HG03066 (cell line): ENCODE data around the gene MED27.

Experiments used
- ATAC-seq: cut with Tn5 transposase; IDR thresholded peaks from one replicate; pipeline ENCODE4 v1.9.1; 2021; ENCODE audit warnings: low read depth; ENCODE audit not compliant: unreplicated experiment

MED27 gene

DNA sequence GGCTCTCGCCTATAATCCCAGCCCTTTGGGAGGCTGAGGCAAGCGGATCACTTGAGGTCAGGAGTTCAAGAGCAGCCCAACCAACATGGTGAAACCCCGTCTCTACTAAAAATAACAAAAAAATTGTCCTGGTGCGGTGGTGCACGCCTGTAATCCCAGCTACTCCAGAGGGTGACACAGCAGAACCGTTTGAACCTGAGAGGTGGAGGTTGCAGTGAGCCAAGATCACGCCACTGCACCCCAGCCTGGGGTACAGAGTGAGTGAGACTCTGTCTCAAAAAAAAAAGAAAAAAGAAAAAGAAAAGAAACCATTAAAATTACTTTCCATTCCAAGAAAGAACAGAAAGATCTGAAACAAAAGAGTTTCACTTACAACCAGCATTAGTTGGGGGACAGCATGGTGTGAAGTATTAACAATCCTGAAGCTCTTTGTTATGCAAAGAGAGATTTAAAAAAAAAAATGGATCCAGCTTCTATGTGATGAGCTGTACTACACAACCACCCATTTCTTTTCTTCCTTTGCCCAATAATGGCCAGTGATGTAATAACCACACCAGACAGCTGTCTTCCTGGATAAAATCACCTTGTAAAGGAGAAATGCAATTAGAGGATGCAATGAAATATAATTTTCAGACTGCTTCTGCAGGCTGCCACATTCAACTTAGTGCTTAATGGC, 76.9 kb downstream of the MED27 start:
- ATAC-seq: no peak

DNA sequence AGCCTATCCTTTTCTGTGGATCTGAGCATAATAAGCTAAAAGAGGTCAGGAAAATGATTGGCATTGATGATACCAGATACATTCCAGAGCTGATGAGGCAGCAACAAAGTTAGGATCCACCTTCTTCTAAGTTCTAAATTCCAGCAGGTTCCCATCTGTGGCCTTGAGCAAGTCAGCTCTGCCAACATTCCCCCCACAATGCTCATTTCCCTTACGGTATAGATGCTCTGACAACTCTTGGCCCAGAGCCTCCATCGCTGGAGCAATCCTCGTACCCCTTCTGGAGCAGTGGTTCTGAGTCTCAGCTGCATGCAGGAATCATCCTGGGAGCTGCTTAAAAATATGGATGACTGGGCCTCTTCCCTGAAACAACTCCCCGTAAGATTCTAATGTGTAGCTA, 78.1 kb downstream of the MED27 start:
- ATAC-seq: no peak

DNA sequence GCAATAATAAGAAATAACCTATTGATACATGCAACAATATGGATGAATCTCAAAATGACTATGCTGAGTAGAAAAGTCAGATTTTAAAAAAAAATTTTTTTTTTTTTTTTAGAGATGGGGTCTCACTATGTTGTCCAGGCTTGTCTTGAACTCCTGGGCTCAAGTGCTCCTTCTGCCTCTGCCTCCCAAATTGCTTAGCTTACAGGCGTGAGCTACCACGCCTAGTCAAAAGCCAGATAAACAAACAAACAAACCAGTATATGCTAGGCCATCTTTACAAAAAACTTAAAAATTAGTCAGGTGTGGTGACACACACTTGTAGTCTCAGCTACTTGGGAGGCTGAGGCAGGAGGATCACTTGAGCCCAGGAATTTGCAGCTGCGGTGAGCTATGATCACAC, 79.0 kb downstream of the MED27 start:
- ATAC-seq: no peak

DNA sequence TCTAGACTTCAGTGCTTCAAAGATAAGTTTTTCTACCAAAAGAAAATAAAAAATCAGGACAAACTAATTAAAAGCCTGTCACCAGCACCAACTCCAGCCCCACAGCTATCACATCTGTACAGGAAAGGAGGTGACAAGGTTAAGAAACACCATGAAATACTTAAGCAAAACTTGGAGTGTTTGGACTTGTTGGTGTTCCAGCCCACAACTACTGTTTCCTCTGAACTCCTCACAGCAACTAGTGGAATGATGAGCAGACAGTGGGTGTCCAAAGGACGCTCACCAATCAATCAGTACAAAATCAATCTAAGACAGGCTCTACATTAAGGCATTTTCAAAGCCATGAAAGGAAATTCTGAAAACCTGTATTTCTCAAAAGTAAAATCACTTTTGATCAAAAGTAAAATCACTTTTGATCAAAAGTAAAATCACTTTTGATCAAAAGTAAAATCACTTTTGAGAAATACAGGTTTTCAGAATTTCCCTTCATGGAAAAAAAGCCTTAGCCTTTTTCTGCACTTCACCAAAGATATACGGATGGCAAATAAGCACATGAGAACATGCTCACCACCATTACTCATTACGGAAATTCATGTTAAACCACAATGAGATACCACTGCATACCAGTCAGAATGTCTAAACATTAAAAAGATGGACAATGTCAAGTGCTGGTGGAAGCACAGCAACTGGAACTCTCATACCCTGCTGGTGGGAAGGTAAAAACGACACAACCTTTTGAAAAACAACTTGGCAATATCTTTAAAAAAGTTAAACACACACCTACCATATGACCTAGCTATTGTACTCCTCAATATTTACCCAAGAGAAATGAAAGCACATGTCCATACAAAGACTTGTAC, 79.7 kb downstream of the MED27 start:
- ATAC-seq: no peak

DNA sequence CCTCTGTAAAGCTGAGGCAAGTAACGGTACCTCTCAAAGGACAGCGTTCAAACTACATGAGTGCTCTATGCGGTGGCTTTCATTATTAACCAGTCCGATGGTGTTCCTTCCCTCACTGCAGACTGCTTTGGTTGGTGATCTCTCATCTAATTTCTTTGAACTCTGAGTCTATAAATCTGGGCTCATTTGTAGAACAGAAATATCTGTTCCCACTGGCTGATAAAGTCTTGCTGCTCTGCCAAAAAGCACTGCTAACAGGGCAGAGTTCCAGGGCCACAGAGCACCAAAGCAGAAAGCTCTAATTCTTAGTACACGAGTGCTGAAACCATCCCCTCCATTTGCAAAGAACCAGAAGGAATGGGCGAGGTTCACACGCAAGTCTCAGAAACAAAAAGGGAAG, 81.9 kb downstream of the MED27 start:
- ATAC-seq: no peak

DNA sequence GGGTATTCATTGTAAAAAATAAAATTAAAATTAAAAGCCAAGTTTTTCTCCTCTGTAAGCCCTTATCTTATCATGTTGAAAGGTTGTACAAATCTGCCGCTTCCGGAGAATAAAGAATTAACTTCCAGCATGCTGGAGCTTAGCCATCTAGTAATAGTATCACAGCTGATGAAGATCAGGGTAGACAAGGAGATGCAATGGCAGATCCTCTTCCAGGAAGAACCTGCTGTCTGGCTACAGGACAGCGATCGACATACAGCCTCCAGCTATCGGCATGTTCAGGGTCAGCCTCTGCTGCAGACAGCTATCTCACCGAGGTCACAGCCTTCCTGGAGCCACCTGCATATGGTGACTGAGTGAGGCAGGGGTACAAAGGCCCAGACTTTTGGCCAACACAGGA, 82.6 kb downstream of the MED27 start:
- ATAC-seq: no peak

DNA sequence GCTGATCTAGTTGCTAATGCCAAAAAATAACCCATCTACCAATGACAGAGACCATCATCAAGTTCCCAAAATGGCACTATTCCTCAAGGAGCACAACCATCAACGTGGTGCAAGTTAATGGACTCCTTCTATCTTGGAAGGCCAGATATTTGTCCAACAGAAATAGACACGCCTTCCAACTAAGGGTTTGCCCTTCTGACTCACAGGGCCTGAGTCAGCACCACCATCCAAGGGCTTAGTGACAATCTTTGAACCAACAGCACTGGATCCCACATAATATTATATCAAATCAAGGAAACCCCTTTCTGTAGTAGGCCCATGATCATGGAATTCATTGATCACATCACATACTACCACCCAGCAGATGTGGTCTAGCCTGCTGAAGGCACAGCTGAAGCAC, 84.3 kb downstream of the MED27 start:
- no peak for ATAC-seq

DNA sequence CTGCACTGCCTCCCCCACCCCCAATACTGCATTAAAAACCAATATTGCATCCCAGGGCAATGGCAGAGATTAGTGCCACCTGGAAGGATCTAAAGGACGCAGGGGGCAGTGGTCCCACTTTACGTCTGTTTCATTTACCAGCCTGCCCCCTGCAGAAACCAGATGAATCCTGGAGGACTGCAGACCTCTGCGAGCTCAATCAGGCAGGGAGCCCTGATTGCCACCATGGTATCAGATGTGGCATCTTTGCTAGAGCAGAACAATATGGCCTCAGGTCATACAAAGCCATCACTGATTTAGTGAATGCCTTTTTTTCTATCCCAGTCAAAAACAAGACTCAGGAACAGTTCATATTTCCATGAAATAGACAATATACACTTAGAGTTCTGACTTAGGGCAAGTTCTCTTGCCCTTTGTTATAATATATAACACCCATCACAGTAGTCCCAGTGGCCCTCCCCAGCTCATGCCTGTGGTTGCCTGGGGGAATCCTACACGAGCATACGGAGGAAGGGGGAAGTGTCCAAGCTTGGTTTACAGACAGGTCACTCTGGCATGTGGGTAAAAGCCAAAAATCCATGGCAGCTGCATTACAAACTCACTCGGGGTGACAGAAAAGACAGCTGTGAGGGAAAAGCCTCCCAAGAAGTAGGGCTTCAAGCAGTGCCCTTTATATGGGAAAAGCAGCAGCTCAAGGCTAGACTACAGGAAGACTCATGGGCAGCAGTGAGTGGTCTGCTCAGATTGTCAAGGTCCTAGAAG, 85.1 kb downstream of the MED27 start:
- no peak for ATAC-seq

DNA sequence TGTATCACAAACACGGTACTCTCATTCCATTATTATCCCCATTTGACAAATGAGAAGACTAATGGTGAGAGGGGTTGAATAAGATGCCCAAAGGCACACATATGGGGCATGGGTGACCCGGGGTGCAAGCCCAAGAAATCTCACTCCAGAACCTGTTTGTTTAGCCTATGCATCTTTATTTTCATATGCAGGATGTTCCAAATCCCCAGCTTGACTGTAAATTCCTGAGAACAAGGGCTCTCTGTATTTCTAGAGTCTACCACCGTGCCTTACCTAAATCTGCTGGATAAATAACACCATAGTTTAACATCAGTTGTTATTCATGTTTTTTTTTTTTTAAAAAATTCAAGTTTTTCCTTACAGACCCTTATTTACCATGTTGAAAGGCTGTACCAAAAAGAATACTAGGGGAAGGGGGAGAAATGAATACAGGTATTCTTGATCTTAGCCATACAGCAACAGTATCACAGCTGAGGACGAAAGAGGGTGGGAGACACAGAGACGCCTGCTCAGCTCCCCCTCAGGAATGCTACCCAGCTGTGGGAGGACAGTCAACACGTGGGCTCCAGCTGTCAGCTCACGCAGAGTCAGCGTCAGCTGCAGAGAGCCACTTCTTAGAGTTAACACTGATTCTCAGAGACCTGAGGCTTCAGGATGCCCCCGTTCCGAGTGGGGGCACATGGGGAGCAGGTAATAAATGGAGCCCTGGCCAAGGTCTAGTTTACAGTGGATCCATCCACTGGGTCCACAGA, 86.6 kb downstream of the MED27 start:
- no peak for ATAC-seq

DNA sequence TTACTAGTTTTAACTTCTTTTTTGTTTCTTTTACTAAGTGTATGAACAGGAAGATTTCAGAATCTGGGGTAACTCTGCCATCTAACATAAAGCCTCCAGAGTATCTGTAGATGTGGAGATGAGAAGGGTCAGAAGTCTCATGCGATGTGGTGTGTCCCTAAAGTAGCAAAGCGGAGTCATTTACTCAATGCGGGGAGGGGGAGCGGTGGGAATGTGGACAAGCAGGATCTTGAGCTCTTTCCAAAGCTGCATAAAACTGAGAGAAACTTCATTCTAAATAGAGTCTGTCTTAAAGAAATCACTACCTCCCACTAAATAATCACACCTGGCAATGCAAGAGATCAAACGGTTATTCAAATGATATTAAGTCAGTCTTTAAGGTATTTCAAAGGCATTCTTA, 92.4 kb downstream of the MED27 start:
- ATAC-seq: no peak

DNA sequence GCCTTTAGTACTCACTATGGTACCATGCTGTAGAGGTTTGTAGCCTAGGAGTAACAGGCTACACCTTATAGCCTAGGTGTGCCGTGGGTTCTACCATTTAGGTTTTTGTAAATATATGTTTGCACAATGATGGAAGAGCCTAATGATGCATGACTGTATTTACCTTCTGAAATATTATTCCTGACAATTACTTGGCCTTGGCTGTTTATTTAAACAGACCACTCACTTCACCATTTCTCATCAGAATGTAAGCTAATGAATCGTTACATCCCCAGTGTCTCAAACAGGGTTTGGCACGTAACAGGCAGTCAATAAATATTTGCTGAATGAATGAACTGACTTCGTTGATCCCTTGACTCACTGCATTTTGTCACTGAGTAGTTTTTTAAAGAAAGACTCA, 93.1 kb downstream of the MED27 start:
- no peak for ATAC-seq

DNA sequence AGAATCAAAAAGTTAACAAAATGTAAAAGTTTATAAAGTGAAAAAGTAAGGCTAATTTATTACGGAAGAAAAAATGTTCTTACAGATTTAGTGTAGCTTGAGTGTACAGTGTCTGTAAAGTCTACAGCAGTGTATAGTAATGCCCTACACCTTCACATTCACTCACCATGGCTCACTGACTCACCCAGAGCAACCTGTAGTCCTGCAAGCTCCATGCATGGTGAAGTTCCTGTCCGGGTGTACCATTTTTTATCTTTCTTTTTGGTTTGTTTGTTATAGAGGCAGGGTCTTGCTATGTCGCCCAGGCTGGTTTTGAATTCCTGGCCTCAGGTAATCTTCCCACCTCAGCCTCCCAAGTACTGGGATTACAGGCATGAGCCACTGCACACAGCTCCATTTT, 93.6 kb downstream of the MED27 start:
- ATAC-seq: no peak

DNA sequence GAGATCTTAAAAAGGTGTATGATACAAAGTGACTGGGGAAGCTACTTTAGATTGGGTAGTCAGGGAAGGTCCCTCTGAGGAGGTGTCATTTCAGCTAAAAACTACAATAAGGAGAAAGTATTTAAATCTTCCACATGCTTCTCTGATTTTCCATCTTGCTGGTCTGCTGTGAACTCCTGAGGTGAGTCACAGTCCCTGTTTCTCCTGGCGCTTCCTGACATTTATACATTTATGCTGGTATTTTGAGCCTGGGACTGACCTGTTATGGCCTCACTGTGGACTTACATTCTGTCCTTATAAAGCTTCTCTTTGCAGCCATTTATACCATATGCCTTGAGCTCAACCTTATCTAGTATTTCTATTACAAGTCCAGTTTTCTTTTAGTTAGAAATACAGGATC, 95.1 kb downstream of the MED27 start:
- ATAC-seq: no peak

DNA sequence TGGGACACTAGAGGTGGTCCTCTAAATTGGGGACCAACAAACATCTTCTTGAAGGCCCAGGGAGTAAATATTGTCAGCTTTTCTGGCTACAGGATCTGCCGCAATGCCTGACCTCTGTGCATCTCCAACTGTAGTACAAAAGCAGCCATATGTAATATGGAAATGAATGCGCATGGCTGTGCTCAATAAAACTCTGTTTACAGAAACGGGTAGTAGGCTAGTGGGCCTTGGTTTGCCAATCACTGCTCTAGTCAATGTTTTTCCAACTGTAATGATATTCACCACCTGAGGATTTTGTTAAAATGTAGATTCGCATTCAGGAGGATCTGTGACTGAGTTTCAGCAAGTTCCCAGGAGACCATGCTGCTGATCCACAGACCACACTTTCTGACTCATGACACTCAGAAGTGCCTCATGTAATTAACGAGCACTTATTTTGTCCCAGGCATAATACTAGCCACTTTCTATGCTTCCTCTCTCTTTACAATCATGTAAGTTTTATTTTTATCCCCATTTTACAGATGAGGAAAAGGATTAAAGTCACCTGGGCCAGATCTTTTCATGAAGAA, 96.9 kb downstream of the MED27 start:
- no peak for ATAC-seq

DNA sequence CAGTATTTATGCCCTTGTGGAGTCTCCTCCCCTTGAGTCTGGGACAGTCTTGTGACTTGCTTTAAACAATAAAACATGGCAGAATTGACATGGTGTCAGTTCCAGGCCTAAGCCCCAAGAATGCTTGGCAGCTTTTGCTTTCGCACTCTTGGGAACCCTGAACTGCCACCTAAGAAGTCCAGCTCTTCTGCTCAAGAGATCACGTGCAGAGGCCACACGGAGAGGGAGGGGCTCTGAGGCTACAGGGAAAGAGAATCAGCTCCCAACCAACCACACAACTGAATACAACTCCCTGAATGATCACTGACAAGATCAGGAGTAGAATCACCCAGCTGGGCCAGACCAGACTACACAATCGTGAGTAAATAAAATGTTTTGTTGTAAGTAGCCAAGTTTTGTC, 97.6 kb downstream of the MED27 start:
- no peak for ATAC-seq

DNA sequence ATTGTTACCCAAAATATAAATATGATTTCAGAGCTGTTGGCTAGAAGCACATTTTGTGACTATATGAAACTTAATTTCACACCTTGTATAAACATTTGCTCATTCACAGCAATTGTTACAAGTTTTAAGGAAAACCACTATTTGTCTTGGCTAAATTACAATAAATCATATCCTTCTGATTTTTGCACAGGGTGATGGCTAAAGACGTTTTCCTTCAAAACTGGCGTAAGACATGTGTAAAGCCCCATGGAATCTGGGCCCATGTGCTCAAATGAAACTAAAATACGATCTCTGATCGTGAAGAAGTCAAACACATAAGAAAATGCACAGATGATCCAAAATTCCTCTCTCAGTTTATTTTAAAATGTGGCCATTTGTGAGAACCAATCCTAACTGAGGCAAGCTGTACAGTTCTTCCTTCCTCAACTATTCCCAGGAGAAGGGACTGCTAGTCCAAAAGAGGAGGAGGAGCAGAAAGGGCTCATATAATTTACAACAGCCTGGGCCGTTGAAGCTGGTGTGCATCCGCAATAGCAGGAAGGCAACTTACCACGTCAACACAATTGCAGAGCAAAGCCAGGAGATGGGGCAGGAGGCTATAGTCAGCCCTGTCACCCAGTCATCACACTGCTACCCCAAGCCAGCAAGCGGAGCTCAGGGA, 98.4 kb downstream of the MED27 start:
- no peak for ATAC-seq

DNA sequence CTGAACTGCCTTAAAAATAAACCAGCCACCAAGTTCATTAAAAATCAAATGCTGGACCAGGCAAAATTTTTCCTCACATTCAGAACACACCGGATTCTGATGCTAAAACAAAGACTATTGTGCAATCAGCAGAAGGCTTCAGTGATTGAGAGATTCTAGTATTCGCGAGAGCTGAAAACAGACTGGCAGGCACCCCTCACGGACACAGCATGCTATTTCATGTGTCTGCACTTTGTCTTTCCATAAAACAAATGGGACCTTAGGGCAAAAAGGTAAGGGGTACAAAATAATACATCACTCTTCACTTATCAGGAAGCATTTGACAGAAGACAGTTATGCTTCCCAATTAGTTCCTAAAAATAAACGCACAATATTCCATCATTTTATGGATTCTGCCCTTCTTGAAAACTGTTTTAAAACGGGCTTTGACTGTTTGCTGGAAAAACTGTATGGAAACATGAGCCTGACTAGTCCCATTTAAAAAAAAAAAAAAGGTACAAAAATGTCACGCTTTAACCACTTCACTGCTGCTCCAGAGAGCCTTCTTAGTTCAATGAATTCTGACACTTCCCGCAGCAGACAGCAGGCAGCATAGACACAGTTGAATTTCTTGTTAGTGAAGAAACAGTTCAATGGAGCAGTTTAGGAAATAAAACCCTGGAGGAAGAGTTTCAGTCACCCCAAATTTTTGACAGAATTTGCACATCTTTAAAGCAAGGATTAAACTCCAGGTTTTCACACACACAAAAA, 99.2 kb downstream of the MED27 start:
- no peak for ATAC-seq

DNA sequence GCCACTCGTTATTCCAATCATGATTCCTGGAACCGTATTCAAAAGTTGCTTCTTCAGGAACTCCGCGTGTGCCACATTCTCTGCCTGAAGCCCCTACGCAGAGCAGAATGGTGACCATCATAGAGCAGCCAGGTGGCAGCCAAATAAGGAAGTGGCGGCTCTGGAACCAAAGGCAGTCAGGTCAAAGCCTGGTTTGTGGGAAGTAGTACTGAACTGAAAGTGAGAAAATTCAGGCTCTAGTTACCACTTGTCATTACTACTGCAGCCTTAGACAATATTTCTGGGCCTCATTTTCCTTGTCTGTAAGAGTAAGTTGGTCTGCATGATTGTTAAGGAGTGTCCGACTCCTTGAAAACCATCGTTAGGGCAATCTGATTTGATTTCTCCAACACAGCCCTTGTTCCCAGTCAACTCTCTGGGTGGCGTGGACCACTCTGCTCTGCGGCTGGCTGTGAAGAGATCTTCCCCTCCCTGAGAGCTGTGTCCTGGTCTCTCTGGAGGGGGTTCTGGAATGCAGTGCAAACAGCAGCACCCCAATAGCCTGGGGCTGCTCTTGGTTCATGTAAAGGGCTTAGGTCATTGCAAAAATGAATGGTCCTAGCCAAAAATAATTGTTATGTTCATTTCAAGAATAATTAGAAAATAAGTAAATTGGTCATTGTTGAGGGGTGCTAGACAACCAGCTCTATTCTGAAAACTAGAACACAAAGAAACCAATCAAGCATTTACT, 102.4 kb downstream of the MED27 start:
- no peak for ATAC-seq
